ENCODE data around the gene NRXN3. TPM values are rescaled to one million over a fixed set of nuclear protein-coding genes. Genes with fewer than 3 reads are reported as not detected.
A peak's percentile ranks its signal among the peaks of the same experiment; 100 is the strongest.

The NRXN3 gene
- total RNA-seq, 1 donor, result 2.5 TPM

DNA sequence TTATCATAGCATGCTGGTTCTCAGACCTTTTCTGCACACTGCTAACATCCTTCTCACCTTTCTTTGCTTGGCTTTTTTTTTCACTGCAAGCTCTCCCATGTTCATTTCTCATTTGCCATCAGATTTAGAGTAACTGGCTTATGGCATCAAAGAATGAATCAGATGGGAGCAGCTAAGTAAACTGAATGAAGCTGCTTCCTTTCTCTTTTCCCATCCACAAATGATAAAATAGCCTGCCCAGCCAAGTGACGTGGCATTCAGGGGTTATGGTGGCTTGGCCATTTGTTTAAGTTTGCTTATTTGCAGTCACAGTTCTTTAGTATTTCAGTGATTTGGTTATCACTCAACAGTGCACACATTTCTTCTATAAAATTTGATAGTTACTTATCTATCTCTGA is 1332.6 kb downstream of the NRXN3 start:
- no peaks in the 10 kb centered on the region for H4K20me1 ChIP-seq (ENCODE audit: insufficient read depth, low read length)
- H2AFZ ChIP-seq (ENCODE audit: low read length), result no peak overlapping the region
- H3K27ac ChIP-seq (ENCODE audit: low read depth, low read length), result no peak overlapping the region
- no peaks in the 10 kb centered on the region for H3K79me2 ChIP-seq (ENCODE audit: insufficient read depth, low read length)
- no peaks in the 10 kb centered on the region for H3K36me3 ChIP-seq (ENCODE audit: insufficient read depth, low read length)
- H3K4me2 ChIP-seq (ENCODE audit: insufficient read depth, low read length), result no peak overlapping the region
- DNase-seq (ENCODE audit: insufficient read length, low spot score, missing footprints), result no peak
- no peaks in the 10 kb centered on the region for H3K4me1 ChIP-seq (ENCODE audit: insufficient read depth, low read length)
- H3K4me3 ChIP-seq (ENCODE audit: insufficient read depth, low read length), result no peak overlapping the region
- H3K9me3 ChIP-seq (ENCODE audit: low read depth, low read length), result no peaks in the 10 kb centered on the region
- TF ChIP-seq, protein P1, sequence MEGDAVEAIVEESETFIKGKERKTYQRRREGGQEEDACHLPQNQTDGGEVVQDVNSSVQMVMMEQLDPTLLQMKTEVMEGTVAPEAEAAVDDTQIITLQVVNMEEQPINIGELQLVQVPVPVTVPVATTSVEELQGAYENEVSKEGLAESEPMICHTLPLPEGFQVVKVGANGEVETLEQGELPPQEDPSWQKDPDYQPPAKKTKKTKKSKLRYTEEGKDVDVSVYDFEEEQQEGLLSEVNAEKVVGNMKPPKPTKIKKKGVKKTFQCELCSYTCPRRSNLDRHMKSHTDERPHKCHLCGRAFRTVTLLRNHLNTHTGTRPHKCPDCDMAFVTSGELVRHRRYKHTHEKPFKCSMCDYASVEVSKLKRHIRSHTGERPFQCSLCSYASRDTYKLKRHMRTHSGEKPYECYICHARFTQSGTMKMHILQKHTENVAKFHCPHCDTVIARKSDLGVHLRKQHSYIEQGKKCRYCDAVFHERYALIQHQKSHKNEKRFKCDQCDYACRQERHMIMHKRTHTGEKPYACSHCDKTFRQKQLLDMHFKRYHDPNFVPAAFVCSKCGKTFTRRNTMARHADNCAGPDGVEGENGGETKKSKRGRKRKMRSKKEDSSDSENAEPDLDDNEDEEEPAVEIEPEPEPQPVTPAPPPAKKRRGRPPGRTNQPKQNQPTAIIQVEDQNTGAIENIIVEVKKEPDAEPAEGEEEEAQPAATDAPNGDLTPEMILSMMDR (IDR thresholded peaks at IDR 0.05; ENCODE audit: extremely low read depth, low read depth, low read length), result no peak
- H3K27me3 ChIP-seq (ENCODE audit: insufficient read depth, low read length), result no peaks in the 10 kb centered on the region

DNA sequence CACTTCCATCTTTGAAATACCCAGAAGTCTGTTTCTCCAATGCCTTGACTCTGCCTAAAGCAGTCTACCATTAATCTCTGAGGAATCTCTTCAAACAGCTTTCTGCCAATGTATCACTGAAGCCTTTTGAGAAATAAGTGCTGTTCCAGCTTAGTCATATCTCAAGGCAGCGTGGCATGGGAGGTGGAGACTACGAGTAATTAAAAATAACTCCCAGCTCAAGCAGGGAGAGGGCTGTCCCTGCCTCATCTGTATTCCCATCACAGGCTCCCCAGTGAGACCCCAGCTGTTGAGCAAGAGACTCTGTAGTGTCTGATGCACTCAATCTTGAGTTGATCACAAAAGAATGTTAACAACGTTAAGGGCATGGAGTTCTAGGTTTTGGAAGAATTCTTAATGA is 1340.5 kb downstream of the NRXN3 start:
- H3K27ac ChIP-seq (ENCODE audit: low read depth, low read length), result no peak overlapping the region
- H3K9me3 ChIP-seq (ENCODE audit: low read depth, low read length), result no peaks in the 10 kb centered on the region
- no peak overlapping the region for H3K4me2 ChIP-seq (ENCODE audit: insufficient read depth, low read length)
- no peaks in the 10 kb centered on the region for H4K20me1 ChIP-seq (ENCODE audit: insufficient read depth, low read length)
- H2AFZ ChIP-seq (ENCODE audit: low read length), result no peak overlapping the region
- peaks cover 14% of the 10 kb centered on the region for H3K4me1 ChIP-seq (ENCODE audit: insufficient read depth, low read length)
- H3K36me3 ChIP-seq (ENCODE audit: insufficient read depth, low read length), result no peaks in the 10 kb centered on the region
- TF ChIP-seq, protein P1 (IDR thresholded peaks at IDR 0.05; ENCODE audit: extremely low read depth, low read depth, low read length), result no peak
- H3K4me3 ChIP-seq (ENCODE audit: insufficient read depth, low read length), result no peak overlapping the region
- DNase-seq (ENCODE audit: insufficient read length, low spot score, missing footprints), result peak; percentile 31
- no peaks in the 10 kb centered on the region for H3K79me2 ChIP-seq (ENCODE audit: insufficient read depth, low read length)
- no peaks in the 10 kb centered on the region for H3K27me3 ChIP-seq (ENCODE audit: insufficient read depth, low read length)

DNA sequence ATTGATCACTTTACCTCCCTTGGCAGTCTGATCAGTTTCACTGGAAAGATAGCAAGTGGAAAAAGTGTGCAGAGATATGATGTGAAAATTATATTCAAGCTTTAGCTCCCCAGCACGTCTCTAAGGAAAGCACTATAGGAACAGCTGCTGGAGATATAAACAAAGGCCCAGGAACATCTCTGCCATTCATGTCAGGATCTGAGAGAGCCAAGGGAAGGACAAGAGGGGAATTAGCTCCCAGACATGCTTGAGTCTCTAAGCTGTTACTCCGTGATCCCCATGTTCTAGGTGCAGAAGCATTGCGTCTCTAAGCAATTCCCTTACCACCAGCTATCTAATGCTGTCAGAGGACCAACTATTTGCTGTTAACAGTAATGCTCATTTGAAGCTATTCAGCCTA is 1341.0 kb downstream of the NRXN3 start:
- no peaks in the 10 kb centered on the region for H3K27me3 ChIP-seq (ENCODE audit: insufficient read depth, low read length)
- DNase-seq (ENCODE audit: insufficient read length, low spot score, missing footprints), result no peak
- no peak overlapping the region for H3K4me2 ChIP-seq (ENCODE audit: insufficient read depth, low read length)
- no peaks in the 10 kb centered on the region for H4K20me1 ChIP-seq (ENCODE audit: insufficient read depth, low read length)
- H3K4me1 ChIP-seq (ENCODE audit: insufficient read depth, low read length), result peaks cover 17% of the 10 kb centered on the region
- TF ChIP-seq, protein P1 (IDR thresholded peaks at IDR 0.05; ENCODE audit: extremely low read depth, low read depth, low read length), result no peak
- H3K27ac ChIP-seq (ENCODE audit: low read depth, low read length), result no peak overlapping the region
- H2AFZ ChIP-seq (ENCODE audit: low read length), result no peak overlapping the region
- no peaks in the 10 kb centered on the region for H3K36me3 ChIP-seq (ENCODE audit: insufficient read depth, low read length)
- no peak overlapping the region for H3K4me3 ChIP-seq (ENCODE audit: insufficient read depth, low read length)
- H3K9me3 ChIP-seq (ENCODE audit: low read depth, low read length), result no peaks in the 10 kb centered on the region
- no peaks in the 10 kb centered on the region for H3K79me2 ChIP-seq (ENCODE audit: insufficient read depth, low read length)

DNA sequence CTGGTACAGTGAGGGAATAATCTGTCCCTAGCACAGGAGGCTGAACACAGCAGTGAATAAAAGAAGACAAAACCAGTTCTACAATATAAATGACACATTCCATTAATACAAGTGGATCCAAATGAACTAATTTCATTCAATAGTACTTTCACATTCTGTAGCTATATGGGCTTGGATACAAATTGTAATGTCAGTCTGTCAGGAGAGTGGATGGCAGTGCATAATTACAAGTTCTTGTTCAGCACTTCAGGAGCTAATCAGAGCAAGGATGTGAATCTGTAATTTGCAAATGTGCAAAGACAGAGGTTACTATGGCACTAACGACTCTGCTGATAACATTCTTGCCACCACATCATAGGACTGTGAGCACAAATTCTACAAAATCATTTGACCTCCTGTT is 1343.3 kb downstream of the NRXN3 start:
- Histone ChIP-seq H3K27ac (ENCODE audit: low read depth, low read length) (no peak overlapping the region), H4K20me1 (ENCODE audit: insufficient read depth, low read length) (no peaks in the 10 kb centered on the region), H3K4me2 (ENCODE audit: insufficient read depth, low read length) (no peak overlapping the region), H3K4me3 (ENCODE audit: insufficient read depth, low read length) (no peak overlapping the region), H3K36me3 (ENCODE audit: insufficient read depth, low read length) (no peaks in the 10 kb centered on the region), H2AFZ (ENCODE audit: low read length) (no peak overlapping the region), H3K4me1 (ENCODE audit: insufficient read depth, low read length) (peaks cover 17% of the 10 kb centered on the region), H3K27me3 (ENCODE audit: insufficient read depth, low read length) (no peaks in the 10 kb centered on the region), H3K79me2 (ENCODE audit: insufficient read depth, low read length) (no peaks in the 10 kb centered on the region), H3K9me3 (ENCODE audit: low read depth, low read length) (no peaks in the 10 kb centered on the region)
- no peak for DNase-seq (ENCODE audit: insufficient read length, low spot score, missing footprints)
- TF ChIP-seq, protein P1 (IDR thresholded peaks at IDR 0.05; ENCODE audit: extremely low read depth, low read depth, low read length), result no peak

Measured in osteoblast (primary cell).